Smooth muscle cell of the brain vasculature (primary cell): ENCODE results near the gene TAF6.

Source experiments
- DNase-seq: peaks from one replicate; pipeline ENCODE4 v3.0.0-alpha.2; 2012; ENCODE audit warnings: low read depth, low spot score

The TAF6 gene

GRCh38 chr7:100119072-100119969 is at the start of gene TAF6, which contains the start of gene CNPY4:
TSS of gene TAF6 (minus strand) at chr7:100119358. CDS start at chr7:100114209, 5,149 bp downstream.
TSS of gene CNPY4 (plus strand) at chr7:100119634. CDS start at chr7:100119745, 111 bp downstream.
- DNase-seq, result peak; percentile 93

DNA sequence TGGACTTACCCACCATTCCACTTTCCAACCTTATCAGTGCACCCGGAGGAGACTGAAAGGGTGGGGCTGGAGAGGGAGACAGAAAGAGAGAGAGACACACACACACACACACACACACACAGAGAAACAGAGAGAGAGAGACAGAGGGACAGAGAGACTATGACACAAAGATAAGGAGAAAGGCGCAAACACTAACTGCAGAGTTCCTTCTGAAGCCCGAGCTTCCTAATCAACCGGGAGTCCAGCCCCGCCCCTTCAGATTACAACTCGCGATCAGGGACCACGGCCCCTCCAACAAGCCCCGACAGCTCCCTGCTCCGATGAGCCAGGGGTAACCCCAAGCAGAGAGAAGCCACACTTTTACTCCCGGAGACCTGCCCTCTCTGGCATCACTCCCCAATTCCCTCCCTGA is 48.8 kb upstream of the TAF6 start:
- DNase-seq, result no peak

DNA sequence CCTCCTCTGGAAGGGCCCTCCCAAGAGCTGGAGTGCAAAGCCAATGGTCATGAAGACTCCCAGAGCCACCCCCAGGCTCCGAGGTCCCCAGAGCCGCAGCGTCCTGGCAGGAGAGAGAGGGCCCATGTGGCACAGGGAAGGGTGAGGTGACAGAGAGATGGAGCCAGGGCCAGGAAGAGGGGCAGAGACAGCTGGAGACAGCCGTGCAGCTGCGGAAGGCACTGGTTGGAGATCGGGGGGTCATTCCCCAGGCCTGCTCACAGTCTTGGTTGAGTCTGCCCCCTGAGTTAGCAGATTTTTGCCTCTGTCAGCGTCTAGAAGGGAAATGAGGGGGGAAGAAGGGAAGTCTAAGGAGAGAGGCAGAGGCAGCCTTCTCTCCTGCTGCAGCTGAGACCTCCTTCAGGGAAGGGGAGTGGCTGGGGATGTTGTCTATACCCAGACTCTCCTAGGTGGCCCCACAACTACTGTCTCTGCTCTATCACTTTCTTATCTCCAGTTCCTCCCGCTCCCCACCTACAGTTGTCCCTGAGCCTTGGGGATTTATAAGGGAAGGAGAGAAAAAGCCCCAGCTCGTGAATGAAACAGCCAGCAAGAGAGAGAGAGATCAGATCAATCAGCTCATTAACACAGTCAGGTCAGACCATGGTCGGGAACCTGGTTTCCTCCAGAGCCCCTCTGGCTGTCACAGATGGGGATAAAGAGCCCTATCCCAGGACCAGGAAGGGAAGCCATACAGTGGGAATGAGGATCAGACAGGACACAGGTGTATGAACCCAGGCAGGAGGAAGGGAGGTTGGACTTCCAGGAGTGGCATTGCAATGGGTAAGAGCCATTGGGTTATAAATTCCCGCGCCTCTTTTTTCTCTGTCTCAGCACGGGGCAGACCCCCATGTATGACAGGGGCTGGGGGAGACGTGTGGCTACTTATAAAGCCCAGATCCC is 48.1 kb upstream of the TAF6 start:
- DNase-seq, result no peak

DNA sequence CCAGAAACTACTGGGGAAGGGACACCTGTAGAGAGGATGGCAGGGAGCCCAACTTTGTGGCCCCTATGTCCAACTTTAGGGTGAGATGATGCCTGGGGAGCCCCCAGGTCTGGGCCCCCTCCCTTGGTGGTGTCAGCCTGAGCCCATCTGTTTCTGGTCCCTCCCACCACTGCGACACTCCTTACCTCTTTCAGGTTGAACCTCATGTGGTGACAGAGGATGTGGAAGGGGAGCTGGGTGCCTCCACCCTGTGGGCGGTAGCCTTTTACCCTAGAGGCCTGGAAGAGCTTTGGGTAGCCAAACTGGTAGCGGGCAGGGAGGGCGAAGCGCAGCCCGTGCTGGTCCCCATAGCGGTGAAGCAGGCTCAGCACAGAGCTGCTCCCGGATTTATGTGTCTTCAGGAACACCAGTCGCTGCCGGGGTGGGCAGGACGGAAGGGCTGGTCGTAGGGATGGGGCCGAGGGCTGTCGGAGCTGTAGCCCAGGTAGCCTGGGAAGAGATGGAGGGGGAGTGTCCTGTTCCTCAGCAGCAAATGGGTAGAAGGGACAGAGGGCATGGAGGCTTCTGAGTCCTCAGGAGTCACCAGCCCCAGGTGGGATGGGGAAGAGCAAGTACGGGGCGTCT is 47.3 kb upstream of the TAF6 start:
- DNase-seq, result no peak

- DNase-seq, result no peak
These were observed 44.7 kb upstream of the TAF6 start for GRCh38 chr7:100163871-100164270.

DNA sequence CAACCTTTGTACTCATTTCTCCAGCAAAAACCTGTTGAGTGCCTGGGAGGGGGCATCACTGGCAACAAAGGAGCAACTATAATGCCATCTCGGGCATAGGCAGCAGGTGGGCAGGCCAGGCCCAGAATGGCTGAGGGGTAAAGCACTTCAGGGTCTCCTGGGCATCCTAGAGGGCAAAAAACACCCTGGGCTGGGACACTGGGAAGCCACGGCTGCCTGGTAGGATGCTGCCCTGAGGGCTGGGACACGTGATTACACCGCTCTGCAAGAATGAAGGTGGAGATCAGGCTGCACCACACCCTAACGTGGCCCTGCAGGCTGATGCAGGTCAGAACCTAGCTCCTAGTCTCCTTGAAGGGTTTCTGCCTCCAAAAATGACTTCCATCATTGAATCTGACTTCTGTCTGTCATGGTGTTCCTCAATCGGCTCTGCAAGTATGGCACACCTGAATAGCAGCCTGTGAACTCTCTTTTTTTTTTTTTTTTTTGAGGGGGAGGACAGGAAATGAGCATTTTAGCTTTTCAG is 43.9 kb upstream of the TAF6 start:
- no peak for DNase-seq

DNA sequence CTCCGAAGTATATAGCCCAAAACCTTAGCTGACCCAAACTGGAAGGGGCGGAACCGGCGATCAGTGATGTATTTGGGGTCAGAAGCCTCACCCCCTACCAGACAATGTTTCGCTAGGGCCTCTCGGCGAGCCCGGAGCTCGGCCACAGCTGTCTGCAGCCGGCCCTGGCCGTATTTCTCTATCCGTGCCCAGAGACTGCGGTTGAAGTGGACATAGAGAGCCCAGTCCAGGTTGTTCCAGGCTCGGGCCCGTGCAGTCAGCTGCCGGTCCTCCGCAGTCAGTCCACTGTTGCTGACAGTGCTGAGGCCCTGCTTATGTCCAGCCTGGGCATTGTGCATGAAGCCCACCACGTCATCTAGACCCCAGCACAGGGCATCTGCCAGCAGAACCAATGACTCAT is 40.9 kb upstream of the TAF6 start:
- no peak for DNase-seq

- DNase-seq, result no peak
These were observed 40.0 kb upstream of the TAF6 start for GRCh38 chr7:100159099-100159623.

DNA sequence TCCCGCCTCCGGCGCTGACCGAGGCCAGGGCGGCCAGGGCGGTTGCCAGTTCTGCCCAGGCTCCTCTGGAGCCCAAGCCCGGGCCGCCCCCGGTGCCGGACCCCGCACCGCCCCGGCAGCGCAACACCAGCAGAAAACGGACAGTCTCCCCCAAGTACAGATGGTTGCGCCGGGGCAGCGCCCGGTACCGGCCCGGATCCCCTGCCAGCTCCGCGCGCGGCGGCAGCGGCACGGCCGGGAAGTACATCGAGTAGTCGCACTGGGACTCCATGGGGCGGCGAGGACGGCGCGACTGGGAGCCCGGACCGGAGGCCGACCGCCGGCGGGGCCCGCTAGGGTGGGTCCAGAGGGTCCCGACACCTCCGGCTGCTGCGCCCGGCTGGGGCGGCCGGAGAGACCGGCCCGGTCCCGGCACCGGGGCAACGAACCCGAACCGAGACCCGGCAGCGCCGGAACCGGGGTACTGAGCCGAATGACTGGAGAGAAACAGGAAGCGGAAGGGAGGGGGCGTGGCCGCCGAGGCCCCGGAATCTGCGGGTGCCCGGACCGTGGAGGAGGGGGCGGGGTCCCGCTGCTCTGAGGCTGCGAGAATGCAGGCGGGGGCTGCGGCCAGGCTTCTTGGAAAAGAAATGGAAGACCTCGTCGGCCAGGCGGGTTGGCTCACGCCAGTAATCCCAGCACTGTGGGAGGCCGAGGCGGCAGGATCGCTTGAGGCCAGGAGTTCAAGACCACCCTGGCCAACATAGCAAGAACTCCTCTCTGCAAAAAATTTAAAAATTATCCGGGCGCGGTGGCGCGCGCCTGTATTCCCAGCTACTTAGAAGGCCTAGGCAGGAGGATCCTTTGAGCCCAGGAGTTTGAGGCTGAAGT is 39.3 kb upstream of the TAF6 start, which contains the start of gene TRAPPC14:
TRAPPC14 (minus strand) TSS at position 495 of the 870 bp plus-strand sequence; CDS start at position 271, 224 bp downstream.
- peak; percentile 57 for DNase-seq

DNA sequence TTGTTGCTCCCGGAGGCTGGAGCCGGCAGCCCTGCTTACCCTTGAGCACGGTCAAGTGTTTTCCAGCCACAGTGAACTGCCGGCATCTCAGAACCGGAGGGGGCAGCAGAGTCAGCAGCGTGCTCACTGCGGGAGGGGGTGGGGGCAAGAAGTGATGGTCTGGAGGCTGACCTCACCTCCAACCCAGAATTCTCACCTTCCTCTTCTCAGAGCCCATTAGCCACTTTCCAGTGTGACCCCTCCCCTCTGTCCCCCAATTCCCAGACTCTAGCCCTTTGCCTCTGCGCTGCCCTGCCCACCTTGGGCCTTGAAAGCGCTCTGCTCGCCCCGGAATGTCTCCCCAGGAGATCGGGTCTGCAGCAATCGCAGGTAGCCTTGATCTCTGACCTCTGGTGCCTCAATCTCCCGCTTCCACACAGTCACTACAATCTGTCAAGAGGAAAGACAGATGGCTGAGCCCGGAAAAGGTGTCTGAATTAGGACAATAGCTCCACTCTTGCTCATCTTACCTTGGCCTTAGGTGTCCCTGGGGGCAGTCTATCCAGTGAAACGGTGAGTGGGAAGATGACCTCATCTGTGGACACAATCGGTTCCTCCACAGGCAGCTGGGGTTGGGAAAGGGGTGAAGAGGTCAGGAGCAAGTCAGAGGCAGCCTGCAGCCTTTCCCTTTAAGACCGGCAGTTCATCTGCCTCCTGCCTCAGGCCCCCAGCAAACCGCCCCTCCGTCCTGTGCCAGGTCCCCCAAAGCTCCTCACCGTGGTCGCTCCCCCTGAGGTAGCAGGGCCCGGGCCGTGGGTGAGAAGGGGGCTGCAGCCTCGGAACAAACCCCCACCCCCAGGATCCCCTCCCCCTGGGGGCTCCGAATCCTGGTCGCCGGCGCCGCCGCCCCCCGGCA is 38.4 kb upstream of the TAF6 start:
- no peak for DNase-seq

DNA sequence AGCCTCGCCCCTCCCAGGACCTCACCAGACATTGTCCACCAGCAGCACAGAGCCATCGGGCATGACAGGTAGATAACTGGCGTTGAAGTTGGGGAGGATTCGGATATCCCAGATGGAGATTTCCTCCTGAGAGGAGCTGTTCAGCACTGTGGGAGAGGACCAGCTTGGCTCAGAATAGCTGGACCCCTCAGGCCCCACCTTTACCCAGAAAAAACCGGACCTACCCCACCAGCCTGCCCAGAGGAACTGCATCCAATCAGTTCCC is 37.8 kb upstream of the TAF6 start:
- DNase-seq, result no peak

DNA sequence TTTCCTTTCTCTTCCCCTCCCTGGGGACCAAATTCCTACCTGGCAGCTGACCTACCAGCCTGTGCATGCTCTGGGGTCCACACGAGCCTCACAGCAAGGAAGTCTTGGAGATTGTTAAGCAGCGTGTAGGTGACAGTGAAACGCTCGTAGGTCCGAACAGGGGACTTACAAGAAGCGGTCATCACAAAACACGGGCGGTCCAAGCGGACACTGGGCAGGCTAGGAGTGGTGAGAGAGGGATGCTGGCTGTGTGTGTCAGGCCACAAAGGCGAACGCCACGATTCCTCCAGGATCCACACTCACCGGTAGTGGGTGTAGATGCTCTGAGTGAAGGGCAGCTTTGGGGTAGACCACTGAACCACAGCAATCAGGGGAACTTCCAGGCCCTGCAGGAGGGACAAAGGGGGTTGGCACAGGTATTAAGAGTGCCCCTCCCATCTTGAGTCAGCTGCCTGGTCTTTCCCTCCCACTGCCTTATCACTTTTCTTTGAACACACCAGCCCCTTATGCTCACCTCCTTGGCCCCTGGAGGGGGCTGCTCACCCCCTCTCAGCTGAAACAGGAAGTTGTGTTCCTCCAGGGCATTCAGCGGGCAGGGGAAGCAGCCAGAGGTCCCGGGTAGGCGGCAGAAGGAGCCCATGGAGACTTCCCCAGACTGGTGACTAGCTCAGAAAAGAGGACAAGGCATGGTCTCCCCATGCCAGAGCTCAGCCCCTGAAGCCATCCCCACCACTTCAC is 37.3 kb upstream of the TAF6 start:
- no peak for DNase-seq

DNA sequence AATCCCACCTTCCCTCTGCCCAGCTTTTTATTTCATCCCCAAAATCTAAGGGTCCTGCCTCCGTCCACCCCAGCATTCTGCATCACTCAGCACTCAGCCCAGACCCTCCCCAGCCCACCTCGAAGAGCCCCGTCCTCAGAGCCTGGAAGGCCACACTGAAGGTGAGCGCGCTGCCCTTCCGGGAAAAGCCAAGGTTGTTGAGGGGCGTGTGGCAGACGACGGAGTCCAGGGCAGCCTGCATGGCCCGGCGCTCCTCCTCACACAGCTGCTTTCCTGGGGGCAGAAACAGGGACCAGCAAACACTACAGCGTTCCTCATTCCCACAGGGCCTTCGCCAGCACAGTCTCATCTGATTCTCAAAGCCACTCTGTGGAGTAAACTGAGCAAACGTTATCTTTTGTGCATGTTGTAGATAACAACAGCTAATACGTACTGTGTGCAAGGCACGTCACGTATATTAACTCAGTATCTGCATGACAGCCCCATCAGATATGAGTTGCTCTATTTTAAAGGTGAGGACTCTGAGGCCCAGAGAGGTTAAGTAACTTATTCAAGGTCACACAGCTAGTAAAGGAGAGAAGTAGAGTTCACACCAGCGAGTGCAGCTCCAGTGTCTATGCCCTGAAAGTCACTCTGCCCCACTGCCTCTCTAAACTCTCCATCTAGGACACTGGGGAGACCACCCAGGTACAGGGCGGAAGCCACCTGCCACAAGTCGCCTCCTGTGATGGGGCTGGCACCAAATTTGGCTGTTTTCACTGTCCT is 36.6 kb upstream of the TAF6 start:
- DNase-seq, result no peak

- no peak for DNase-seq
These were observed 35.7 kb upstream of the TAF6 start for GRCh38 chr7:100154651-100155491.

DNA sequence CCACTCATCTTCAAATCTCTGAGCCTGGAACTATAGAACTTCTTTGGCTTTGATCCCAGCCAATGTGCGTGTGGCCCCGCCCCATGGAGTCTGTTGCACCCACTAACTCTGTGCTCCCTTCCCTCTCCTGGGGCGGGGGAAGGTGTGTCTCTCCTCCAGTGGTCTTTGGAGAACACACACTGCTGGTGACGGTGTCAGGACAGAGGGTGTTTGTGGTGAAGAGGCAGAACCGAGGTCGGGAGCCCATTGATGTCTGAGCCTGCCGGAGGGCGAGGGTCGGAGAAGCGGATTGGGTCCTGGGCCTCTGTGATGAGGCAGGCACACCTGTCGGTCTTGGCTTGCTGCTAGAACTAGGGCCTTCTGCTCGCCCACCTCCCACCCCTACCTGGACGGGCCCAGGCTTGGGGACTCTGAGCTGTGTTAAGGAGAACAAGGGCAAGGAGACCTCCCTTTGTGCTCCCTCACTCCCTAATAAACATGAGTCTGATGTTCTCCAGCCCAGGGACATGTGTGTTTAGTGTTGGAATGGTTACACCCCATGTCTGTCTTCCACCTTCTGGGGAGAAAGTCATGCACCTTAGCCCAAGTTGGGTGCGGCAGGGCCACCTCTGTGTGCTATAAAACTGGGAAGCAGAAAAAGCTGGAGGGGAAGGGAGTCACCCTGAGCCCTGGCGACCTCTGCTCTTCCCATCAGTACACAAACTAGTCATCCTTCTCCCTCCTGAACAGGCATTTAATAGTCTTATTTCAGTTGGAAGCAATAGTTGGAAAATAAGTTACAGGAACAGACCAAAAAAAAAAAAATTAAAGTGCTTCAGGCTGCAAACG is 34.8 kb upstream of the TAF6 start:
- no peak for DNase-seq
